ENCODE measurements around the gene GCM1. TPM values are rescaled to one million over a fixed set of nuclear protein-coding genes. Genes with fewer than 3 reads are reported as not detected.

GCM1 gene
- under 0.01 TPM in 1 of 2 replicates, not detected in the other for total RNA-seq

GRCh38 chr6:53148684-53149083 lies at the start of gene GCM1:
Gene GCM1 (minus strand): TSS chr6:53148841. CDS start chr6:53145632, 3,209 bp downstream.

Other genes with a start within 250 kb of the GCM1 start
- not detected in 2 replicates for gene GSTA3, start 239.1 kb downstream of the GCM1 start, total RNA-seq
- gene GSTA4, start 153.6 kb downstream of the GCM1 start, total RNA-seq: 5.8 and 13.9 TPM in 2 replicates
- gene CILK1, start 87.0 kb downstream of the GCM1 start, total RNA-seq: 2.7 and 6.5 TPM in 2 replicates
- 33.2 and 44.7 TPM in 2 replicates for gene FBXO9, start 83.4 kb downstream of the GCM1 start, total RNA-seq
- gene ELOVL5, start 200.1 kb upstream of the GCM1 start, total RNA-seq: 41.4 and 61.9 TPM in 2 replicates